ENCODE results near the gene ABCA9.
A peak's percentile ranks its signal among the peaks of the same experiment; 100 is the strongest.

The ABCA9 gene

GRCh38 chr17:69061721-69062556, 1.2 kb upstream of the ABCA9 start:
- Mint-ChIP-seq H3K27ac (no peak overlapping the region), H3K4me1 (ENCODE audit: low read depth) (peaks cover 40% of the 10 kb centered on the region), H3K36me3 (ENCODE audit: low read depth) (peaks cover 69% of the 10 kb centered on the region), H3K27me3 (no peaks in the 10 kb centered on the region), H3K4me3 (no peak overlapping the region), H3K9me3 (peaks cover 66% of the 10 kb centered on the region)
- intact Hi-C loops (cut with micrococcal nuclease), result loop anchor here (10.0 kb wide), 2 partner anchors 73 to 173 kb away; no protein-coding TSS in a partner anchor

GRCh38 chr17:69059458-69060175, 1.1 kb downstream of the ABCA9 start:
- intact Hi-C loops (cut with micrococcal nuclease), result loop anchor here (10.0 kb wide), 2 partner anchors 75 to 175 kb away; no protein-coding TSS in a partner anchor
- H3K4me1 Mint-ChIP-seq (ENCODE audit: low read depth), result peaks cover 19% of the 10 kb centered on the region
- H3K27ac Mint-ChIP-seq, result no peak overlapping the region
- no peaks in the 10 kb centered on the region for H3K27me3 Mint-ChIP-seq
- H3K4me3 Mint-ChIP-seq, result no peak overlapping the region
- peaks cover 67% of the 10 kb centered on the region for H3K36me3 Mint-ChIP-seq (ENCODE audit: low read depth)
- H3K9me3 Mint-ChIP-seq, result peaks cover 63% of the 10 kb centered on the region

- Mint-ChIP-seq H3K4me3 (no peak overlapping the region), H3K36me3 (ENCODE audit: low read depth) (peaks cover 63% of the 10 kb centered on the region), H3K27ac (no peak overlapping the region), H3K4me1 (ENCODE audit: low read depth) (peaks cover 5% of the 10 kb centered on the region), H3K9me3 (peaks cover 58% of the 10 kb centered on the region), H3K27me3 (no peaks in the 10 kb centered on the region)
- intact Hi-C loops (cut with micrococcal nuclease), result no loop called here
Observed at GRCh38 chr17:69058165-69058564, 2.6 kb downstream of the ABCA9 start.

- Mint-ChIP-seq H3K36me3 (ENCODE audit: low read depth) (peaks cover 66% of the 10 kb centered on the region), H3K4me1 (ENCODE audit: low read depth) (peaks cover 5% of the 10 kb centered on the region), H3K27me3 (no peaks in the 10 kb centered on the region), H3K9me3 (peaks cover 60% of the 10 kb centered on the region), H3K27ac (no peak overlapping the region), H3K4me3 (no peak overlapping the region)
- intact Hi-C loops (cut with micrococcal nuclease), result no loop called here
Observed at GRCh38 chr17:69057280-69057679, 3.4 kb downstream of the ABCA9 start.

- Mint-ChIP-seq H3K27me3 (no peaks in the 10 kb centered on the region), H3K36me3 (ENCODE audit: low read depth) (peaks cover 76% of the 10 kb centered on the region), H3K27ac (no peak overlapping the region), H3K4me1 (ENCODE audit: low read depth) (peaks cover 9% of the 10 kb centered on the region), H3K9me3 (peaks cover 67% of the 10 kb centered on the region), H3K4me3 (no peak overlapping the region)
- intact Hi-C loops (cut with micrococcal nuclease), result no loop called here
Observed at GRCh38 chr17:69056179-69056823, 4.4 kb downstream of the ABCA9 start.

GRCh38 chr17:69055334-69055733, 5.4 kb downstream of the ABCA9 start:
- Mint-ChIP-seq H3K4me1 (ENCODE audit: low read depth) (peaks cover 10% of the 10 kb centered on the region), H3K27me3 (no peaks in the 10 kb centered on the region), H3K36me3 (ENCODE audit: low read depth) (peaks cover 78% of the 10 kb centered on the region), H3K4me3 (no peak overlapping the region), H3K27ac (no peak overlapping the region), H3K9me3 (peaks cover 65% of the 10 kb centered on the region)
- intact Hi-C loops (cut with micrococcal nuclease), result no loop called here

- H3K4me3 Mint-ChIP-seq, result no peak overlapping the region
- peaks cover 22% of the 10 kb centered on the region for H3K4me1 Mint-ChIP-seq (ENCODE audit: low read depth)
- peaks cover 63% of the 10 kb centered on the region for H3K36me3 Mint-ChIP-seq (ENCODE audit: low read depth)
- H3K27me3 Mint-ChIP-seq, result no peaks in the 10 kb centered on the region
- peaks cover 45% of the 10 kb centered on the region for H3K9me3 Mint-ChIP-seq
- no peak overlapping the region for H3K27ac Mint-ChIP-seq
- intact Hi-C loops (cut with micrococcal nuclease), result no loop called here
Observed at GRCh38 chr17:69050999-69051775, 9.5 kb downstream of the ABCA9 start.

- H3K4me1 Mint-ChIP-seq (ENCODE audit: low read depth), result peaks cover 22% of the 10 kb centered on the region
- intact Hi-C loops (cut with micrococcal nuclease), result no loop called here
- H3K9me3 Mint-ChIP-seq, result peaks cover 29% of the 10 kb centered on the region
- no peaks in the 10 kb centered on the region for H3K27me3 Mint-ChIP-seq
- peaks cover 64% of the 10 kb centered on the region for H3K36me3 Mint-ChIP-seq (ENCODE audit: low read depth)
- H3K27ac Mint-ChIP-seq, result no peak overlapping the region
- no peak overlapping the region for H3K4me3 Mint-ChIP-seq
Observed at GRCh38 chr17:69048634-69049033, 12.1 kb downstream of the ABCA9 start.

GRCh38 chr17:69047368-69048263, 13.1 kb downstream of the ABCA9 start:
- peak overlapping the region; percentile 86 for H3K27ac Mint-ChIP-seq
- no peaks in the 10 kb centered on the region for H3K27me3 Mint-ChIP-seq
- intact Hi-C loops (cut with micrococcal nuclease), result no loop called here
- peaks cover 68% of the 10 kb centered on the region for H3K36me3 Mint-ChIP-seq (ENCODE audit: low read depth)
- peaks cover 22% of the 10 kb centered on the region for H3K4me1 Mint-ChIP-seq (ENCODE audit: low read depth)
- H3K4me3 Mint-ChIP-seq, result no peak overlapping the region
- peaks cover 23% of the 10 kb centered on the region for H3K9me3 Mint-ChIP-seq

GRCh38 chr17:69046121-69046807, 14.5 kb downstream of the ABCA9 start:
- peaks cover 13% of the 10 kb centered on the region for H3K9me3 Mint-ChIP-seq
- no peak overlapping the region for H3K4me3 Mint-ChIP-seq
- H3K36me3 Mint-ChIP-seq (ENCODE audit: low read depth), result peaks cover 65% of the 10 kb centered on the region
- no peaks in the 10 kb centered on the region for H3K27me3 Mint-ChIP-seq
- intact Hi-C loops (cut with micrococcal nuclease), result no loop called here
- peaks cover 17% of the 10 kb centered on the region for H3K4me1 Mint-ChIP-seq (ENCODE audit: low read depth)
- H3K27ac Mint-ChIP-seq, result no peak overlapping the region

GRCh38 chr17:69045646-69046045, 15.1 kb downstream of the ABCA9 start:
- Mint-ChIP-seq H3K9me3 (peaks cover 9% of the 10 kb centered on the region), H3K27me3 (no peaks in the 10 kb centered on the region), H3K4me1 (ENCODE audit: low read depth) (peaks cover 12% of the 10 kb centered on the region), H3K4me3 (no peak overlapping the region), H3K36me3 (ENCODE audit: low read depth) (peaks cover 59% of the 10 kb centered on the region), H3K27ac (no peak overlapping the region)
- intact Hi-C loops (cut with micrococcal nuclease), result no loop called here

GRCh38 chr17:69044371-69044770, 16.4 kb downstream of the ABCA9 start:
- intact Hi-C loops (cut with micrococcal nuclease), result no loop called here
- H3K27me3 Mint-ChIP-seq, result no peaks in the 10 kb centered on the region
- H3K27ac Mint-ChIP-seq, result no peak overlapping the region
- peaks cover 65% of the 10 kb centered on the region for H3K36me3 Mint-ChIP-seq (ENCODE audit: low read depth)
- no peak overlapping the region for H3K4me3 Mint-ChIP-seq
- peaks cover 9% of the 10 kb centered on the region for H3K9me3 Mint-ChIP-seq
- peaks cover 22% of the 10 kb centered on the region for H3K4me1 Mint-ChIP-seq (ENCODE audit: low read depth)

Measured in dendritic cell treated with granulocyte-macrophage colony-stimulating factor and Interleukin-4, amounts not matched to agents 40 ng/mL and 50 ng/mL, for 4 days (primary cell).